ENCODE measurements around the gene ZNF331. TPM values are rescaled to one million over a fixed set of nuclear protein-coding genes. Genes with fewer than 3 reads are reported as not detected.

Gene ZNF331
- total and polyA plus RNA-seq, 8 donors, result 2.9 to 67.2 (median 12.6) TPM

- intact Hi-C loops (cut with DNase I; ENCODE audit: low total_unique reads), result no loop called here
- H3K27me3 ChIP-seq, result no peaks in the 10 kb centered on the region
- no peak overlapping the region for H3K4me3 ChIP-seq
- no peaks in the 10 kb centered on the region for H3K4me1 ChIP-seq
- TF ChIP-seq EP300 (IDR thresholded peaks at IDR 0.05) (no peak), POLR2A (IDR thresholded peaks at IDR 0.05) (no peak), CTCF (IDR thresholded peaks at IDR 0.05) (no peak), POLR2AphosphoS5 (IDR thresholded peaks at IDR 0.05) (no peak)
- DNase-seq, result no peak
- 93 to 96% (median 94%) methylated on average over 20 of the region's 20 CpGs for WGBS, 5 donors
- H3K9me3 ChIP-seq, result peaks cover 41 to 96% (median 67%) of the 10 kb centered on the region in 4 donors
- H3K36me3 ChIP-seq, result peaks cover 59 to 82% (median 76%) of the 10 kb centered on the region in 4 donors
- H3K27ac ChIP-seq, result no peak overlapping the region
Measured at GRCh38 chr19:53576941-53577653, 39.2 kb downstream of the ZNF331 start.

GRCh38 chr19:53577968-53578367 is 40.0 kb downstream of the ZNF331 start:
- H3K36me3 ChIP-seq, result peaks cover 52 to 73% (median 67%) of the 10 kb centered on the region in 4 donors
- intact Hi-C loops (cut with DNase I; ENCODE audit: low total_unique reads), result no loop called here
- WGBS, 5 donors, result 96 to 97% (median 97%) methylated on average over 12 of the region's 12 CpGs
- TF ChIP-seq EP300 (IDR thresholded peaks at IDR 0.05), result no peak
- TF ChIP-seq POLR2A (IDR thresholded peaks at IDR 0.05), result no peak
- no peak for TF ChIP-seq CTCF (IDR thresholded peaks at IDR 0.05)
- no peak for TF ChIP-seq POLR2AphosphoS5 (IDR thresholded peaks at IDR 0.05)
- no peaks in the 10 kb centered on the region for H3K4me1 ChIP-seq
- H3K9me3 ChIP-seq, result peaks cover 41 to 100% (median 67%) of the 10 kb centered on the region in 4 donors
- no peaks in the 10 kb centered on the region for H3K27me3 ChIP-seq
- H3K4me3 ChIP-seq, result no peak overlapping the region
- DNase-seq, result no peak
- H3K27ac ChIP-seq, result no peak overlapping the region

- peaks cover 41 to 91% (median 63%) of the 10 kb centered on the region in 4 donors for H3K9me3 ChIP-seq
- no peaks in the 10 kb centered on the region for H3K27me3 ChIP-seq
- 82 to 98% (median 85%) methylated on average over 2 of the region's 2 CpGs for WGBS, 5 donors
- H3K27ac ChIP-seq, result no peak overlapping the region
- H3K4me3 ChIP-seq, result no peak overlapping the region
- intact Hi-C loops (cut with DNase I; ENCODE audit: low total_unique reads), result no loop called here
- H3K36me3 ChIP-seq, result peaks cover 36 to 58% (median 52%) of the 10 kb centered on the region in 4 donors
- no peak for TF ChIP-seq POLR2A (IDR thresholded peaks at IDR 0.05)
- no peak for TF ChIP-seq CTCF (IDR thresholded peaks at IDR 0.05)
- TF ChIP-seq EP300 (IDR thresholded peaks at IDR 0.05), result no peak
- TF ChIP-seq POLR2AphosphoS5 (IDR thresholded peaks at IDR 0.05), result no peak
- DNase-seq, result no peak
- no peaks in the 10 kb centered on the region for H3K4me1 ChIP-seq
Measured at GRCh38 chr19:53579518-53579917, 41.6 kb downstream of the ZNF331 start.

GRCh38 chr19:53580871-53581835 is 43.2 kb downstream of the ZNF331 start:
- H3K36me3 ChIP-seq, result peaks cover 26 to 41% (median 35%) of the 10 kb centered on the region in 4 donors
- peaks cover 36 to 86% (median 56%) of the 10 kb centered on the region in 4 donors for H3K9me3 ChIP-seq
- no peak overlapping the region for H3K27ac ChIP-seq
- WGBS, 5 donors, result 79 to 86% (median 83%) methylated on average over 17 of the region's 17 CpGs
- no peaks in the 10 kb centered on the region for H3K4me1 ChIP-seq
- H3K27me3 ChIP-seq, result no peaks in the 10 kb centered on the region
- intact Hi-C loops (cut with DNase I; ENCODE audit: low total_unique reads), result no loop called here
- TF ChIP-seq POLR2A (IDR thresholded peaks at IDR 0.05), result no peak
- no peak for TF ChIP-seq CTCF (IDR thresholded peaks at IDR 0.05)
- TF ChIP-seq EP300 (IDR thresholded peaks at IDR 0.05), result no peak
- no peak for TF ChIP-seq POLR2AphosphoS5 (IDR thresholded peaks at IDR 0.05)
- H3K4me3 ChIP-seq, result no peak overlapping the region
- DNase-seq, result no peak

All from stomach (tissue), 9 donors.